SK-N-SH treated with all-trans-retinoic acid at 6 μM for 48 hours (cell line): Measurements from ENCODE around the gene ZFAND3.

Experiments
- ATAC-seq: fragments of 200-7000 bp; cut with Tn5 transposase; 3 replicates; pipeline ENCODE4 v1.9.1; 2020; ENCODE audit warnings: mild to moderate bottlenecking, moderate library complexity
- ARNTL ChIP-seq: fragments of 450-650 bp; formaldehyde crosslinking; IDR thresholded peaks from 2 replicates; pipeline ENCODE4 v1.5.0; 2020; ENCODE audit warnings: low read depth, mild to moderate bottlenecking, moderate library complexity, borderline replicate concordance
- CSDC2 ChIP-seq: fragments of 250-450 bp; sonication (Bioruptor Pico); IDR thresholded peaks from 2 replicates; pipeline ENCODE4 v1.5.0; 2020; ENCODE audit warnings: mild to moderate bottlenecking, moderate library complexity
- ESRRG ChIP-seq: fragments of 250-450 bp; sonication (Bioruptor Pico); IDR thresholded peaks from 2 replicates; pipeline ENCODE4 v1.6.1; 2021; ENCODE audit warnings: mild to moderate bottlenecking
- ISL1 ChIP-seq: fragments of 250-450 bp; sonication (Bioruptor Pico); IDR thresholded peaks from 2 replicates; pipeline ENCODE4 v2.1.2; 2022; ENCODE audit warnings: mild to moderate bottlenecking, moderate library complexity
- OSR1 ChIP-seq: fragments of 250-450 bp; sonication (Bioruptor Pico); IDR thresholded peaks from 2 replicates; pipeline ENCODE4 v1.8.0; 2022; ENCODE audit warnings: moderate library complexity, mild to moderate bottlenecking, inconsistent platforms
- PPARA ChIP-seq: fragments of 250-450 bp; sonication (Bioruptor Pico); IDR thresholded peaks from 2 replicates; pipeline ENCODE4 v1.5.0; 2020; ENCODE audit warnings: mild to moderate bottlenecking, borderline replicate concordance
- RARB ChIP-seq: fragments of 250-450 bp; sonication (Bioruptor Pico); IDR thresholded peaks from 2 replicates; pipeline ENCODE4 v1.8.0; 2021; ENCODE audit warnings: mild to moderate bottlenecking, moderate library complexity
- SNAI2 ChIP-seq: fragments of 250-450 bp; sonication (Bioruptor Pico); IDR thresholded peaks from 2 replicates; pipeline ENCODE4 v1.5.0; 2020; ENCODE audit warnings: mild to moderate bottlenecking, moderate library complexity
- TOX ChIP-seq: fragments of 250-450 bp; sonication (Bioruptor Pico); IDR thresholded peaks from 2 replicates; pipeline ENCODE4 v1.8.0; 2021; ENCODE audit warnings: mild to moderate bottlenecking, moderate library complexity, borderline replicate concordance
- ZC3H10 ChIP-seq: fragments of 250-450 bp; sonication (Bioruptor Pico); IDR thresholded peaks from 2 replicates; pipeline ENCODE4 v1.5.1; 2021; ENCODE audit warnings: mild to moderate bottlenecking, moderate library complexity
- ZFP3 ChIP-seq: fragments of 250-450 bp; sonication (Bioruptor Pico); IDR thresholded peaks from 2 replicates; pipeline ENCODE4 v1.5.0; 2020; ENCODE audit warnings: mild to moderate bottlenecking, moderate library complexity
- ZNF70 ChIP-seq: fragments of 450-650 bp; formaldehyde crosslinking; IDR thresholded peaks from 2 replicates; pipeline ENCODE4 v1.5.0; 2020; ENCODE audit warnings: mild to moderate bottlenecking, moderate library complexity
- ZNF8 ChIP-seq: fragments of 450-650 bp; formaldehyde crosslinking; IDR thresholded peaks from 2 replicates; pipeline ENCODE4 v1.5.0; 2020; ENCODE audit warnings: mild to moderate bottlenecking, moderate library complexity
- TF ChIP-seq, protein P1 (sequence below): fragments of 250-450 bp; sonication (Bioruptor Pico); IDR thresholded peaks from 2 replicates; pipeline ENCODE4 v1.5.1; 2021; ENCODE audit warnings: mild to moderate bottlenecking, moderate library complexity
- TF ChIP-seq, protein P2 (sequence below): fragments of 250-450 bp; sonication (Bioruptor Pico); IDR thresholded peaks from 2 replicates; pipeline ENCODE4 v1.8.0; 2020; ENCODE audit warnings: mild to moderate bottlenecking, moderate library complexity, borderline replicate concordance
- TF ChIP-seq, protein P3 (sequence below): fragments of 250-450 bp; sonication (Bioruptor Pico); IDR thresholded peaks from 2 replicates; pipeline ENCODE4 v1.5.0; 2020; ENCODE audit warnings: mild to moderate bottlenecking, moderate library complexity
- TF ChIP-seq, protein P4 (sequence below): fragments of 250-450 bp; sonication (Bioruptor Pico); IDR thresholded peaks from 2 replicates; pipeline ENCODE4 v1.8.0; 2021; ENCODE audit warnings: low read depth, mild to moderate bottlenecking, moderate library complexity, borderline replicate concordance
- TF ChIP-seq, protein P5 (sequence below): fragments of 250-450 bp; sonication (Bioruptor Pico); IDR thresholded peaks from 2 replicates; pipeline ENCODE4 v1.5.1; 2020; ENCODE audit warnings: low read depth, mild to moderate bottlenecking, moderate library complexity

The ZFAND3 gene

DNA sequence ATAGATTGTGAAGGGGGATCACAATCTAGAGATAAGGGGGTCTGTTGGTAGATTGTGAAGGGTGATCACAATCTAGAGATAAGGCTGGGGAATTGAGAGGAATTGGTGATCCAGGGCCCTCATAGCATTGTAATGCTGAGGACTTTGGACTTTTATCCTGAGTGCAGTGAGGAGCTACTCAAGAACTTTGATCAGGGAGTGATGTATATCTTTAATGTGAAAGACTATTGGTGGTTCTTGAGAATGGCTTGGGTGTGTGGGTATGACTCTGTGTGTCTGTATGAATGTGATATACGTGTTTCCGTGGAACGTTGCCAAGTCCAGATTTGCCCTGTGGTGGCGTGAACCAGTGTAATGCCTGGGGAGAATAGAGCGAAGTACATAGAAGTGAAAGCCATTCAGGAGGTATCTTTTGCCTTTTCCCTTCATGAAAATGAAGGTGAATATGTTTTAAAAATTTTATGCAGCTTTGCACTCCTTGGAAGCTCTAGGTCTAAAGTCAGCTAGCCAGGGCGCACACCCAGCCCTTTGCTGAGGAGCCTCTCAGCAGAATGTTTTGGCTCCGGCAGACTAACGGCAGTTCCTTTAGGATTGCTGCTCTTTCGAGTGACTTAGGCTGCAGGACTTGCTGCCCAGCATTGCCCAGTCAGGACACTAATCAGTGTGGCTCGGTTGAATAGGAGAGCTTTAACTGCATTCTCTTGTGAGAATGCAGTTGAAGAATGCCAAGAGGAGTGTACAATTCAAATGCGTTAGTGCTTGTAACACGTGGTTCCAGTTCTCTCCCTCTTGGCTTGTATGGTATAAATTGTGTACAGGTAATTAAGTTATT, 3.5 kb downstream of the ZFAND3 start:
- TF ChIP-seq, protein P1, sequence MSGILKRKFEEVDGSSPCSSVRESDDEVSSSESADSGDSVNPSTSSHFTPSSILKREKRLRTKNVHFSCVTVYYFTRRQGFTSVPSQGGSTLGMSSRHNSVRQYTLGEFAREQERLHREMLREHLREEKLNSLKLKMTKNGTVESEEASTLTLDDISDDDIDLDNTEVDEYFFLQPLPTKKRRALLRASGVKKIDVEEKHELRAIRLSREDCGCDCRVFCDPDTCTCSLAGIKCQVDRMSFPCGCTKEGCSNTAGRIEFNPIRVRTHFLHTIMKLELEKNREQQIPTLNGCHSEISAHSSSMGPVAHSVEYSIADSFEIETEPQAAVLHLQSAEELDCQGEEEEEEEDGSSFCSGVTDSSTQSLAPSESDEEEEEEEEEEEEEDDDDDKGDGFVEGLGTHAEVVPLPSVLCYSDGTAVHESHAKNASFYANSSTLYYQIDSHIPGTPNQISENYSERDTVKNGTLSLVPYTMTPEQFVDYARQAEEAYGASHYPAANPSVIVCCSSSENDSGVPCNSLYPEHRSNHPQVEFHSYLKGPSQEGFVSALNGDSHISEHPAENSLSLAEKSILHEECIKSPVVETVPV, result no peak
- TF ChIP-seq ZNF70 (CRISPR knock-in tag), result no peak
- no peak for TF ChIP-seq OSR1 (CRISPR knock-in tag)
- no peak for TF ChIP-seq ZC3H10 (CRISPR knock-in tag)
- no peak for TF ChIP-seq RARB (CRISPR knock-in tag)
- no peak for TF ChIP-seq PPARA (CRISPR knock-in tag)
- no peak for TF ChIP-seq ESRRG (CRISPR knock-in tag)
- TF ChIP-seq ZFP3, result no peak
- TF ChIP-seq, protein P2, sequence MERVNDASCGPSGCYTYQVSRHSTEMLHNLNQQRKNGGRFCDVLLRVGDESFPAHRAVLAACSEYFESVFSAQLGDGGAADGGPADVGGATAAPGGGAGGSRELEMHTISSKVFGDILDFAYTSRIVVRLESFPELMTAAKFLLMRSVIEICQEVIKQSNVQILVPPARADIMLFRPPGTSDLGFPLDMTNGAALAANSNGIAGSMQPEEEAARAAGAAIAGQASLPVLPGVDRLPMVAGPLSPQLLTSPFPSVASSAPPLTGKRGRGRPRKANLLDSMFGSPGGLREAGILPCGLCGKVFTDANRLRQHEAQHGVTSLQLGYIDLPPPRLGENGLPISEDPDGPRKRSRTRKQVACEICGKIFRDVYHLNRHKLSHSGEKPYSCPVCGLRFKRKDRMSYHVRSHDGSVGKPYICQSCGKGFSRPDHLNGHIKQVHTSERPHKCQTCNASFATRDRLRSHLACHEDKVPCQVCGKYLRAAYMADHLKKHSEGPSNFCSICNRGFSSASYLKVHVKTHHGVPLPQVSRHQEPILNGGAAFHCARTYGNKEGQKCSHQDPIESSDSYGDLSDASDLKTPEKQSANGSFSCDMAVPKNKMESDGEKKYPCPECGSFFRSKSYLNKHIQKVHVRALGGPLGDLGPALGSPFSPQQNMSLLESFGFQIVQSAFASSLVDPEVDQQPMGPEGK, result no peak
- TF ChIP-seq, protein P3, sequence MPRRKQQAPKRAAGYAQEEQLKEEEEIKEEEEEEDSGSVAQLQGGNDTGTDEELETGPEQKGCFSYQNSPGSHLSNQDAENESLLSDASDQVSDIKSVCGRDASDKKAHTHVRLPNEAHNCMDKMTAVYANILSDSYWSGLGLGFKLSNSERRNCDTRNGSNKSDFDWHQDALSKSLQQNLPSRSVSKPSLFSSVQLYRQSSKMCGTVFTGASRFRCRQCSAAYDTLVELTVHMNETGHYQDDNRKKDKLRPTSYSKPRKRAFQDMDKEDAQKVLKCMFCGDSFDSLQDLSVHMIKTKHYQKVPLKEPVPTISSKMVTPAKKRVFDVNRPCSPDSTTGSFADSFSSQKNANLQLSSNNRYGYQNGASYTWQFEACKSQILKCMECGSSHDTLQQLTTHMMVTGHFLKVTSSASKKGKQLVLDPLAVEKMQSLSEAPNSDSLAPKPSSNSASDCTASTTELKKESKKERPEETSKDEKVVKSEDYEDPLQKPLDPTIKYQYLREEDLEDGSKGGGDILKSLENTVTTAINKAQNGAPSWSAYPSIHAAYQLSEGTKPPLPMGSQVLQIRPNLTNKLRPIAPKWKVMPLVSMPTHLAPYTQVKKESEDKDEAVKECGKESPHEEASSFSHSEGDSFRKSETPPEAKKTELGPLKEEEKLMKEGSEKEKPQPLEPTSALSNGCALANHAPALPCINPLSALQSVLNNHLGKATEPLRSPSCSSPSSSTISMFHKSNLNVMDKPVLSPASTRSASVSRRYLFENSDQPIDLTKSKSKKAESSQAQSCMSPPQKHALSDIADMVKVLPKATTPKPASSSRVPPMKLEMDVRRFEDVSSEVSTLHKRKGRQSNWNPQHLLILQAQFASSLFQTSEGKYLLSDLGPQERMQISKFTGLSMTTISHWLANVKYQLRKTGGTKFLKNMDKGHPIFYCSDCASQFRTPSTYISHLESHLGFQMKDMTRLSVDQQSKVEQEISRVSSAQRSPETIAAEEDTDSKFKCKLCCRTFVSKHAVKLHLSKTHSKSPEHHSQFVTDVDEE (CRISPR knock-in tag), result no peak
- TF ChIP-seq SNAI2 (CRISPR knock-in tag), result no peak
- TF ChIP-seq CSDC2 (CRISPR knock-in tag), result no peak
- TF ChIP-seq, protein P4, sequence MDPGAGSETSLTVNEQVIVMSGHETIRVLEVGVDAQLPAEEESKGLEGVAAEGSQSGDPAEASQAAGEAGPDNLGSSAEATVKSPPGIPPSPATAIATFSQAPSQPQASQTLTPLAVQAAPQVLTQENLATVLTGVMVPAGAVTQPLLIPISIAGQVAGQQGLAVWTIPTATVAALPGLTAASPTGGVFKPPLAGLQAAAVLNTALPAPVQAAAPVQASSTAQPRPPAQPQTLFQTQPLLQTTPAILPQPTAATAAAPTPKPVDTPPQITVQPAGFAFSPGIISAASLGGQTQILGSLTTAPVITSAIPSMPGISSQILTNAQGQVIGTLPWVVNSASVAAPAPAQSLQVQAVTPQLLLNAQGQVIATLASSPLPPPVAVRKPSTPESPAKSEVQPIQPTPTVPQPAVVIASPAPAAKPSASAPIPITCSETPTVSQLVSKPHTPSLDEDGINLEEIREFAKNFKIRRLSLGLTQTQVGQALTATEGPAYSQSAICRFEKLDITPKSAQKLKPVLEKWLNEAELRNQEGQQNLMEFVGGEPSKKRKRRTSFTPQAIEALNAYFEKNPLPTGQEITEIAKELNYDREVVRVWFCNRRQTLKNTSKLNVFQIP (CRISPR knock-in tag), result no peak
- TF ChIP-seq TOX (CRISPR knock-in tag), result no peak
- TF ChIP-seq, protein P5, sequence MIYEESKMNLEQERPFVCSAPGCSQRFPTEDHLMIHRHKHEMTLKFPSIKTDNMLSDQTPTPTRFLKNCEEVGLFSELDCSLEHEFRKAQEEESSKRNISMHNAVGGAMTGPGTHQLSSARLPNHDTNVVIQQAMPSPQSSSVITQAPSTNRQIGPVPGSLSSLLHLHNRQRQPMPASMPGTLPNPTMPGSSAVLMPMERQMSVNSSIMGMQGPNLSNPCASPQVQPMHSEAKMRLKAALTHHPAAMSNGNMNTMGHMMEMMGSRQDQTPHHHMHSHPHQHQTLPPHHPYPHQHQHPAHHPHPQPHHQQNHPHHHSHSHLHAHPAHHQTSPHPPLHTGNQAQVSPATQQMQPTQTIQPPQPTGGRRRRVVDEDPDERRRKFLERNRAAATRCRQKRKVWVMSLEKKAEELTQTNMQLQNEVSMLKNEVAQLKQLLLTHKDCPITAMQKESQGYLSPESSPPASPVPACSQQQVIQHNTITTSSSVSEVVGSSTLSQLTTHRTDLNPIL, result no peak
- no peak for TF ChIP-seq ISL1 (CRISPR knock-in tag)
- no peak for ATAC-seq

DNA sequence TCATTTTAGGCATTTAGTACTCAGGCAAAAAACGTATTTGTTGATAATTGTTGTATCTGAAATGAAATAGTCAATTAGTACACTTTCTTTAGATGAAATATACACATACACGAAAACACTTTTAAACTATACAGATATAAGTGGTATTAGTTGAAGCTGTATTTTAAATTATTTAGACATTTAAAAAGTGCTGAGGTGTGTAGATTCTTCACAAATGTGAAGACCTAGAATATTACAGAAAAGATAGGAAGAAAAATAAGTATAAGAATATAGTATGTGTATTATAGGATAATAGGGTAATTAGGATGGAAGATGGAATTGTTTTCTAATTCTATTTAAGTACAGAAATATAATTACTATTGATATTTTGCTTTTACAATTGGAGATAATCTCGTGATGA, 4.6 kb downstream of the ZFAND3 start:
- ATAC-seq, result no peak
- TF ChIP-seq ARNTL (CRISPR knock-in tag), result no peak
- no peak for TF ChIP-seq ZNF8
- TF ChIP-seq, protein P4 (CRISPR knock-in tag), result no peak
- TF ChIP-seq, protein P1, result no peak
- TF ChIP-seq, protein P5, result no peak
- no peak for TF ChIP-seq PPARA (CRISPR knock-in tag)
- TF ChIP-seq ZFP3, result no peak
- TF ChIP-seq SNAI2 (CRISPR knock-in tag), result no peak
- TF ChIP-seq ZNF70 (CRISPR knock-in tag), result no peak
- TF ChIP-seq, protein P3 (CRISPR knock-in tag), result no peak
- TF ChIP-seq, protein P2, result no peak
